Tibial nerve (tissue), 4 donors: ENCODE results near the gene HOXC4.

Experiments
- EP300 ChIP-seq, 2 donors: sonication (generic); formaldehyde crosslinking; IDR thresholded peaks; one replicate each; pipeline ENCODE4 v1.6.1; 2017; ENCODE audit warnings: antibody characterized with exemption in 2 of 2, mild to moderate bottlenecking in 1 of 2
- POLR2A ChIP-seq, 2 donors: fragments of 450-650 bp; IDR thresholded peaks; one replicate each; pipeline ENCODE4 v1.6.1; 2017; ENCODE audit warnings: antibody characterized with exemption in 2 of 2, mild to moderate bottlenecking in 2 of 2, moderate library complexity in 2 of 2
- TF ChIP-seq, protein P1 (sequence below), 5 experiments: fragments of 200-600 bp in 3 of 5; fragments of 450-650 bp in 2 of 5; sonication (generic) in 3 of 5; IDR thresholded peaks; one replicate each; pipeline ENCODE4 v1.5.1; 2016 to 2019; ENCODE audit warnings: antibody characterized with exemption in 5 of 5, mild to moderate bottlenecking in 3 of 5, moderate library complexity in 2 of 5

DNA sequence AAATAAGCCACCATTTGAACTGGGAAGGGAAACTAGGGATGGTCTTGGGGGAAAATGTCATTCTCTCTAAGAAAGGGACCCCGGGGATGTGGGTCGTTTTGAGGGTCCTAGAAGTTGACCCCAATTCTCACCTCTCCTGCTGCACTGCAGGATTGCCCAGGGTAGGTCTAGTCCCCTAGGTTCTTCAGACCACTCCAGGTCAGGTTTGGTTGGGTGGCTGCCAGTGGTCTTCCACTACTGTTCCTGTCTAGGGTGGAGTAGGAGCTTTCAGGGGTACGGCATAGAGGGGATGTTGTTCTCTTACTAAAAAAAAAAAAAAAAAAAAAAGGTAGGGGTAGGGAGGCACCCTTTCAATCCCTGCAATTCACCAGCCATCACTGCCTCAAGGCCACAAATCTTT lies 37.6 kb upstream of the HOXC4 start:
- TF ChIP-seq, protein P1, sequence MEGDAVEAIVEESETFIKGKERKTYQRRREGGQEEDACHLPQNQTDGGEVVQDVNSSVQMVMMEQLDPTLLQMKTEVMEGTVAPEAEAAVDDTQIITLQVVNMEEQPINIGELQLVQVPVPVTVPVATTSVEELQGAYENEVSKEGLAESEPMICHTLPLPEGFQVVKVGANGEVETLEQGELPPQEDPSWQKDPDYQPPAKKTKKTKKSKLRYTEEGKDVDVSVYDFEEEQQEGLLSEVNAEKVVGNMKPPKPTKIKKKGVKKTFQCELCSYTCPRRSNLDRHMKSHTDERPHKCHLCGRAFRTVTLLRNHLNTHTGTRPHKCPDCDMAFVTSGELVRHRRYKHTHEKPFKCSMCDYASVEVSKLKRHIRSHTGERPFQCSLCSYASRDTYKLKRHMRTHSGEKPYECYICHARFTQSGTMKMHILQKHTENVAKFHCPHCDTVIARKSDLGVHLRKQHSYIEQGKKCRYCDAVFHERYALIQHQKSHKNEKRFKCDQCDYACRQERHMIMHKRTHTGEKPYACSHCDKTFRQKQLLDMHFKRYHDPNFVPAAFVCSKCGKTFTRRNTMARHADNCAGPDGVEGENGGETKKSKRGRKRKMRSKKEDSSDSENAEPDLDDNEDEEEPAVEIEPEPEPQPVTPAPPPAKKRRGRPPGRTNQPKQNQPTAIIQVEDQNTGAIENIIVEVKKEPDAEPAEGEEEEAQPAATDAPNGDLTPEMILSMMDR (IDR thresholded peaks at IDR 0.05), result no peak
- TF ChIP-seq POLR2A (IDR thresholded peaks at IDR 0.05), result no peak
- TF ChIP-seq EP300 (IDR thresholded peaks at IDR 0.05), result no peak
